GM12892 (cell line): ENCODE measurements around the gene UBE2U.

Experiments
- POLR2A ChIP-seq: IDR thresholded peaks from 2 replicates; pipeline ENCODE4 v1.6.1; 2011; ENCODE audit warnings: low read depth, low read length, control low read depth
- TAF1 ChIP-seq: IDR thresholded peaks from 2 replicates; pipeline ENCODE4 v1.6.1; 2011; ENCODE audit warnings: low read depth, mild to moderate bottlenecking, control low read depth, low read length, borderline replicate concordance

DNA sequence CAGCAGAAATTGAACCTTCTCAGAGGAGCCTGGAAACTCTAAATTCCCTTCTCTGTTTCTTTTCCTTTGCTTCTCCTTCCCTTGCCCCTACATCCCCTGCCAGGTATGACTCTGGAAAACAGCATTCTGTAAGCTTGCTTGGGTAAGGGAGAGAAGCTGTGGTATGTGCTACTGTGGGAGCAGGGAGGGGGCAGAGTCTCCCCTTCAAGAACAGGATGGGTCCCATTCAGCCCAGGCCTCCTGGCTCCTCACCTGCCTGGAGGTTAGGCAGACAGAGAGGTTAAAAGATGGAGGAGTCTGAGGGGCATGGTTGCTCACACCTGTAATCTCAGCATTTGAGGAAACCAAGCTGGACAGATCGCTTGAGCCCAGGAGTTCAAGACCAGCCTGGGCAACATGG is 40.6 kb upstream of the UBE2U start:
- TF ChIP-seq POLR2A (no peak), TAF1 (no peak)
